Brain microvascular endothelial cell (primary cell): ENCODE results near the gene PHF23.

Experiments used
- DNase-seq: peaks from one replicate; pipeline ENCODE4 v3.0.0-alpha.2; 2020
- H3K27ac ChIP-seq: fragments of 250-450 bp; sonication (Bioruptor Pico); 2 replicates; pipeline ENCODE4 v1.5.1; 2020; ENCODE audit warnings: mild to moderate bottlenecking, moderate library complexity
- H3K27me3 ChIP-seq: fragments of 250-450 bp; sonication (Bioruptor Pico); replicated peaks from 2 replicates; pipeline ENCODE4 v1.5.1; 2020; ENCODE audit warnings: mild to moderate bottlenecking
- H3K36me3 ChIP-seq: fragments of 250-450 bp; sonication (Bioruptor Pico); replicated peaks from 2 replicates; pipeline ENCODE4 v1.5.1; 2020; ENCODE audit warnings: mild to moderate bottlenecking
- H3K4me3 ChIP-seq: 2 replicates; pipeline ENCODE4 v1.5.1; 2011; ENCODE audit warnings: low read depth, mild to moderate bottlenecking, control low read depth, low read length, moderate library complexity
- in situ Hi-C: cut with HindIII; loops from 2 replicates; pipeline ENCODE4 v1.10.0; 2017; ENCODE audit warnings: low sequenced_read_pairs, low pct_ligation_motif_present
- TF ChIP-seq, protein P1 (sequence below): IDR thresholded peaks from 2 replicates; pipeline ENCODE4 v1.5.1; 2011; ENCODE audit warnings: low read depth, mild to moderate bottlenecking, moderate library complexity, low read length, control low read depth, inconsistent platforms; ENCODE audit errors: missing control alignments

The PHF23 gene

DNA sequence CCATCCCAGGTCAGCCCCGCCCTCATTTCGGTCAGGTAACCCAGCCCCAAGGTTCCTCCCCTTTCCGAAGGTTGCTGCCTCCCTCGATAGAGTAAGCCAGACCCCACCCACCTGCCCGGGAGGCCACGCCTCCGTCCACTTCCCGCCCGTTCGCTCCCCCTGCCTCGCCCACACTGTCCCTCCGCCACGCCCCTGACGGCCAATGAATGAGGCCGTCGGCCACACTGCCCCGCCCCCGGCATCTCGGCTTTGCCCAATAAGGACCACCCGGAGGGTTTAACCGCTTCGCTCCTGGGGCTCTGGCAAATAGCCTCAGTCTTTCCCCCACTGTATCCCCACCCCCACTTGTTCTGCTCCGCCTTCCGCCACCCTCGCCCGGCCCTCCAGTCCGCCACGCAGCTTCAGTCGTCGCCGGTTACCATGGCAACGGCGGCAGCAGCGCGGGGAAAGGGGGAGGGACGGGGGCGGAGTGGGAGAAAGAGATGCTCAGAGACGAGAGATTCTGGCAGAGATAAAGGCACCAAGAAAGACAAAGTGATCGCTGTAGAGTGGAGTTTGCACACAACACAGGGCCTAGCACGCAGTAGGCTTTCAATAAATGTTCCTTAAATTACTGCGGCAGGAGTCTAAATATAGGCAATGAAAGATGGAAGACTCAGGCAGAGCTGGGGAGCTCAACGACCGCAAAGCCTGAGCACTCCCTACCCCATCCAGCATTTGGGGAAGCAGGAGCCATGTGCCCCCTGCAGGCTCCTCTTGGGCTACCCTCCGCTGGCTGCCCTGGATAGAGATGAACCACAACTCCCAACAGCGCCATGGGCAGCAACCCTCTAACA, 24.7 kb downstream of the PHF23 start:
- in situ Hi-C loops, result no loop called here
- Histone ChIP-seq H3K27ac (peak overlapping the region; percentile 57), H3K4me3 (peak overlapping the region; percentile 58), H3K27me3 (no peaks in the 10 kb centered on the region), H3K36me3 (no peaks in the 10 kb centered on the region)
- TF ChIP-seq, protein P1, sequence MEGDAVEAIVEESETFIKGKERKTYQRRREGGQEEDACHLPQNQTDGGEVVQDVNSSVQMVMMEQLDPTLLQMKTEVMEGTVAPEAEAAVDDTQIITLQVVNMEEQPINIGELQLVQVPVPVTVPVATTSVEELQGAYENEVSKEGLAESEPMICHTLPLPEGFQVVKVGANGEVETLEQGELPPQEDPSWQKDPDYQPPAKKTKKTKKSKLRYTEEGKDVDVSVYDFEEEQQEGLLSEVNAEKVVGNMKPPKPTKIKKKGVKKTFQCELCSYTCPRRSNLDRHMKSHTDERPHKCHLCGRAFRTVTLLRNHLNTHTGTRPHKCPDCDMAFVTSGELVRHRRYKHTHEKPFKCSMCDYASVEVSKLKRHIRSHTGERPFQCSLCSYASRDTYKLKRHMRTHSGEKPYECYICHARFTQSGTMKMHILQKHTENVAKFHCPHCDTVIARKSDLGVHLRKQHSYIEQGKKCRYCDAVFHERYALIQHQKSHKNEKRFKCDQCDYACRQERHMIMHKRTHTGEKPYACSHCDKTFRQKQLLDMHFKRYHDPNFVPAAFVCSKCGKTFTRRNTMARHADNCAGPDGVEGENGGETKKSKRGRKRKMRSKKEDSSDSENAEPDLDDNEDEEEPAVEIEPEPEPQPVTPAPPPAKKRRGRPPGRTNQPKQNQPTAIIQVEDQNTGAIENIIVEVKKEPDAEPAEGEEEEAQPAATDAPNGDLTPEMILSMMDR, result peak; percentile 75
- peak; percentile 97 for DNase-seq

DNA sequence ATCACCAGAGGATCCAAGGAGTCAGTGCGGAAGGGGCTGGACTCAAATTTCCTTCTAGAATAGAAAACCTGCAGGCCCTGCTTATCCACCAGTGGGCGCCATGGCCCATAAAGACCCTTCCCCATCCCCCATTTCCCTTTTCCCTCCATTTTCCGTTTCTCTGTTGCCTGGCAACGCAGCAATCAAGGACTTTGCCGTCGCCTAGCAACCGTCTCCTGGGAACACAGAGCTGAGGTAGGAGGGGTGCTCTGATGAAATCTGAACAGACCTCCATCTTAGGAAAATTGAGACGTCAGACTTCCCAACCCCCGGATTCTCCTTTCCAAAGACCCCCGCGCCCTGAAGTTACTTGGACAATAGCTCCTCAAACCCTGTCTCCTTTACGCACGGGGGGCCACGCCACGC, 25.4 kb downstream of the PHF23 start:
- Histone ChIP-seq H3K36me3 (no peaks in the 10 kb centered on the region), H3K27me3 (no peaks in the 10 kb centered on the region), H3K4me3 (peak overlapping the region; percentile 58), H3K27ac (peak overlapping the region; percentile 57)
- in situ Hi-C loops, result no loop called here
- DNase-seq, result peak; percentile 70
- TF ChIP-seq, protein P1, result peak; percentile 76

DNA sequence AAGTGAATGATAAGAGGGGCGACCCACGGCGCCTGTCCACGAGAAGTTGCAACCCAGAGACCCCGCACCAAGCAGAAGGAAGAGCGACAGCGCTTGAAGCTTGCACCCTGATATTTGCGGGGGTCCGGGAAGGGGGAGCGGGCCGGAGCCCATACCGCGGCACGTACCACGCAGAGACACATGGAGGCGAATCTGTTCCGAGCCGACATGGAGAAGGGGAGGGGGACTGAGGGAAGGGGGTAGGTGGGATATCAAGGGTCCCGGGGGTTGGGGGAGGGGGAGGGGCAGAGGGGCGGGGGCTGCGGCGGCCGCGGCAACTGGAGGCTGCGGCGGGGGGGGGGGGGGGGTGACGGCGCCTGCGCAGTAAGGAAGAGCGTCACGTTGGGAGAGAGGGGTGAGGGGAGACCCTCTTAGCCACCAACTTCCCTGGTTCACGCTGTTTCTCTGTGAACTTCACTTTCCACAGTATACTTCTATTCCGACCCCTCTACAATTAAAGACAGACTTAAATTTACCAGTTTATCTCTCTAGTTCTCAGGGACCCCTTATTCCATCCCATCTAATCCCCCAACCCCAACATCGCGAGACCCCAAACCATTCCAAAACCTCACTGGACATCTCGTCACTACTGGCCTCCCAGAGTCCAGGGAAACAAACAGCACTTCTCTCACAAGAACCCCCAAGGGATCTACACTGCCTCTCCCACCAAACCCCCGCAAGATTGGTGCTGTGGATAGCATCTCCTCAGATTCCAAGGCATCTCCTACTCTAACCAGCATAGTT, 27.6 kb downstream of the PHF23 start:
- Histone ChIP-seq H3K27me3 (no peaks in the 10 kb centered on the region), H3K27ac (no peak overlapping the region), H3K4me3 (peak overlapping the region; percentile 38), H3K36me3 (no peaks in the 10 kb centered on the region)
- in situ Hi-C loops, result no loop called here
- TF ChIP-seq, protein P1, result no peak
- no peak for DNase-seq

DNA sequence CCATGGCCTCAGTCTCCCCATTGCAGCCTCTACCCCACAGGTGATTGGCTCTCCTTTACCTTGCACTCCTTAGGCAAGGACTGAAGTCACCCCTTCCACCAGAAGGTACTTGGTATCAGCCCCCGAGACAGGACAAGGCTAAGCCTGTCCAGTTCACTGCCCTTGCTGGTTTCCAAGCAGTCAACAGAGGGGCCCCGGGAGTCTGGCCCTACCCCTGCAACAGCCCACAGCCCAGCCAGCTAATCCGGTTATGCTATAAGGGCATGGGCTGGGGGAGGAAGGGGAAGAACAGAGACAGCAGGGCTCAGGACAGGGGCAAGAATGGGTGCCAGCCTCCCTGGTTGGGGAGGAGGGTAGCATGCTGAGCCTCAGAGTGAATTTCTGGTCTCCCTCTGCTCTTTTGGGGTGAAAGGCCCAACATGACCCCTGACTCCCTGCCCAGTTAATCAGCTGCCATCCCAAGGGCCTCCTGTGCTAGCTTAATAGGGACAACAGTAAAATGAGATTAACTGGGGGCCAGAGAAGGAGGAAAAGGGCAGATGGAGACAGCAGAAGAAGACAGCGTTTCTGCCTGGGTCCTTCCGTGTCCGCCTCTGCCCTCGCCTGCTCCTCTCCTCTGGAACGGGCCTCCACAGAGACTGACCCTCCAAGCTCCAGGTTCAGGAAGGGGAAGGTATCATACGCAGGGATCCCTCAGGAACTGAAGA, 30.4 kb downstream of the PHF23 start:
- H3K36me3 ChIP-seq, result no peaks in the 10 kb centered on the region
- no peaks in the 10 kb centered on the region for H3K27me3 ChIP-seq
- DNase-seq, result no peak
- no peak overlapping the region for H3K27ac ChIP-seq
- TF ChIP-seq, protein P1, result no peak
- H3K4me3 ChIP-seq, result no peak overlapping the region
- in situ Hi-C loops, result no loop called here

DNA sequence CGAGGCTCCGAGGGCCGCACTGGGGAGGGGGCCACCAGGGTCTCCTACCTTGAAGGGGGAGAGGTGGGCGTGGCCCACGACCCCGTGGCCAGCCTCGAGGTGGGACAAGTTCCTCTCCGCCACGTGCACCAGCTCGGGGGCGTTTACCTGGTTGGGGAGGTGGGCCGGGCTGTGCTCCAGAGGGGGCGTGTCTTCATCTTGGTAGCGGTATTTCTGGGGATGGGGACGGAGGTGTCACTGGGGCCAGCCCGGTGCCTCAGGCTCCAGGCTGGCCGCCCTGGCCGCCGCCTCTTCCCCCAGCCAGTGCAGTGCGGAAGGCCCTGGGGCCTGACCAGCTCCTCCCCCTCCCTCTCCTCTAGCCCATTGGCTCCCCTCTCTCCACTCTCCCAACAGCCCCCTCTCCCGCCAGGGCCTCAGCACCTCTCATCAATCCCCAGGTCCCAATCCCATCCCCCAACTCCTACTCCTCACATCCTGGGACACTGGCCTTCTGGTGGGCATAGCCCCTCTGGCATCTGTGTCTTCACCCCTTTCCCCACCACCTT, 31.2 kb downstream of the PHF23 start:
- no peaks in the 10 kb centered on the region for H3K27me3 ChIP-seq
- peaks cover 6% of the 10 kb centered on the region for H3K36me3 ChIP-seq
- H3K27ac ChIP-seq, result no peak overlapping the region
- DNase-seq, result no peak
- no peak overlapping the region for H3K4me3 ChIP-seq
- in situ Hi-C loops, result no loop called here
- TF ChIP-seq, protein P1, result no peak
